ENCODE measurements around the gene ROBO2. TPM values are rescaled to one million over a fixed set of nuclear protein-coding genes. Genes with fewer than 3 reads are reported as not detected.

The ROBO2 gene
- total RNA-seq, 6 donors from 2014 or later: 12.0 to 29.1 (median 14.0) TPM

- Histone ChIP-seq H3K4me1 (no peaks in the 10 kb centered on the region), H3K36me3 (no peaks in the 10 kb centered on the region), H3K27me3 (no peaks in the 10 kb centered on the region), H3K9me3 (no peaks in the 10 kb centered on the region), H3K27ac (no peak overlapping the region), H3K4me3 (no peak overlapping the region)
- DNase-seq: no peak
- ATAC-seq (ENCODE audit: low FRiP score in 2 of 2): no peak
- TF ChIP-seq POLR2A (IDR thresholded peaks at IDR 0.05) (no peak), CTCF (IDR thresholded peaks at IDR 0.05) (no peak)
- 74 to 79% methylated on average over 12 of the region's 12 CpGs for WGBS, 2 donors
These were observed 57.3 kb downstream of the ROBO2 start for GRCh38 chr3:77096966-77097890.

- no peaks in the 10 kb centered on the region for H3K36me3 ChIP-seq
- no peak overlapping the region for H3K4me3 ChIP-seq
- no peak for ATAC-seq (ENCODE audit: low FRiP score in 2 of 2)
- no peaks in the 10 kb centered on the region for H3K4me1 ChIP-seq
- DNase-seq: no peak
- TF ChIP-seq EP300 (IDR thresholded peaks at IDR 0.05) (no peak), POLR2A (IDR thresholded peaks at IDR 0.05) (no peak), POLR2AphosphoS5 (IDR thresholded peaks at IDR 0.05) (no peak), CTCF (IDR thresholded peaks at IDR 0.05) (no peak)
- H3K27ac ChIP-seq: no peak overlapping the region
- no peaks in the 10 kb centered on the region for H3K9me3 ChIP-seq
- H3K27me3 ChIP-seq: no peaks in the 10 kb centered on the region
- WGBS, 2 donors: 77 to 79% methylated on average over 6 of the region's 6 CpGs
These were observed 63.3 kb downstream of the ROBO2 start for GRCh38 chr3:77102951-77103769.

- ATAC-seq (ENCODE audit: low FRiP score in 2 of 2) (no peak), DNase-seq (no peak)
- Histone ChIP-seq H3K27ac (no peak overlapping the region), H3K9me3 (no peaks in the 10 kb centered on the region), H3K36me3 (no peaks in the 10 kb centered on the region), H3K27me3 (no peaks in the 10 kb centered on the region), H3K4me1 (no peaks in the 10 kb centered on the region), H3K4me3 (no peak overlapping the region)
- 59 to 81% methylated on average over 2 of the region's 2 CpGs for WGBS, 2 donors
- no peak for TF ChIP-seq POLR2AphosphoS5 (IDR thresholded peaks at IDR 0.05)
- TF ChIP-seq EP300 (IDR thresholded peaks at IDR 0.05): no peak
- no peak for TF ChIP-seq CTCF (IDR thresholded peaks at IDR 0.05)
- no peak for TF ChIP-seq POLR2A (IDR thresholded peaks at IDR 0.05)
These were observed 82.8 kb downstream of the ROBO2 start for GRCh38 chr3:77122652-77123051.

GRCh38 chr3:77125966-77126365 lies 86.1 kb downstream of the ROBO2 start:
- Histone ChIP-seq H3K27ac (no peak overlapping the region), H3K36me3 (no peaks in the 10 kb centered on the region), H3K4me3 (no peak overlapping the region), H3K4me1 (no peaks in the 10 kb centered on the region), H3K9me3 (no peaks in the 10 kb centered on the region), H3K27me3 (no peaks in the 10 kb centered on the region)
- DNase-seq: no peak
- TF ChIP-seq POLR2AphosphoS5 (IDR thresholded peaks at IDR 0.05) (no peak), POLR2A (IDR thresholded peaks at IDR 0.05) (no peak), EP300 (IDR thresholded peaks at IDR 0.05) (no peak), CTCF (IDR thresholded peaks at IDR 0.05) (no peak)
- 67 to 75% methylated on average over 3 of the region's 3 CpGs for WGBS, 2 donors
- no peak for ATAC-seq (ENCODE audit: low FRiP score in 2 of 2)
